KMS-11 (cell line): ENCODE results near the gene CPVL.

Source experiments
- H2AFZ ChIP-seq: fragments of 200-600 bp; sonication (generic); 2 replicates; pipeline ENCODE4 v1.6.1; 2016; ENCODE audit warnings: antibody characterized with exemption, mixed run types, low read depth
- H3K27ac ChIP-seq: fragments of 200-600 bp; sonication (generic); 2 replicates; pipeline ENCODE4 v1.6.1; 2016; ENCODE audit warnings: mild to moderate bottlenecking, mixed run types
- H3K27me3 ChIP-seq: fragments of 200-600 bp; sonication (generic); 2 replicates; pipeline ENCODE4 v1.6.1; 2017; ENCODE audit warnings: mild to moderate bottlenecking, low read depth, mixed run types, moderate library complexity; ENCODE audit not compliant: insufficient read depth
- H3K36me3 ChIP-seq: fragments of 200-600 bp; sonication (generic); 2 replicates; pipeline ENCODE4 v1.6.1; 2017; ENCODE audit warnings: mild to moderate bottlenecking, mixed run types; ENCODE audit not compliant: insufficient read depth
- H3K4me1 ChIP-seq: fragments of 200-600 bp; sonication (generic); 2 replicates; pipeline ENCODE4 v1.6.1; 2016; ENCODE audit warnings: mild to moderate bottlenecking, low read depth, mixed run types; ENCODE audit not compliant: poor library complexity, severe bottlenecking
- H3K4me2 ChIP-seq: fragments of 200-600 bp; sonication (generic); 2 replicates; pipeline ENCODE4 v1.7.0; 2016; ENCODE audit warnings: mild to moderate bottlenecking, mixed run types
- H3K4me3 ChIP-seq: fragments of 200-600 bp; sonication (generic); IDR thresholded peaks from 2 replicates; pipeline ENCODE4 v1.6.1; 2017; ENCODE audit warnings: low read depth, low read length, mixed read lengths; ENCODE audit not compliant: insufficient read depth
- H3K79me2 ChIP-seq: fragments of 200-600 bp; sonication (generic); 2 replicates; pipeline ENCODE4 v1.6.1; 2016; ENCODE audit warnings: low read depth, mixed run types; ENCODE audit not compliant: insufficient read depth
- H3K9ac ChIP-seq: fragments of 200-600 bp; sonication (generic); 2 replicates; pipeline ENCODE4 v1.6.1; 2016; ENCODE audit warnings: mild to moderate bottlenecking, mixed run types
- H4K20me1 ChIP-seq: fragments of 200-600 bp; sonication (generic); 2 replicates; pipeline ENCODE4 v1.6.1; 2016; ENCODE audit warnings: mild to moderate bottlenecking, mixed run types; ENCODE audit not compliant: insufficient read depth
- TF ChIP-seq, protein P1 (sequence below): fragments of 200-600 bp; sonication (generic); conservative IDR thresholded peaks from 2 replicates; pipeline ENCODE4 v1.6.1; 2017; ENCODE audit warnings: low read depth, mild to moderate bottlenecking, antibody characterized with exemption, low read length, moderate library complexity, mixed read lengths

The CPVL gene

DNA sequence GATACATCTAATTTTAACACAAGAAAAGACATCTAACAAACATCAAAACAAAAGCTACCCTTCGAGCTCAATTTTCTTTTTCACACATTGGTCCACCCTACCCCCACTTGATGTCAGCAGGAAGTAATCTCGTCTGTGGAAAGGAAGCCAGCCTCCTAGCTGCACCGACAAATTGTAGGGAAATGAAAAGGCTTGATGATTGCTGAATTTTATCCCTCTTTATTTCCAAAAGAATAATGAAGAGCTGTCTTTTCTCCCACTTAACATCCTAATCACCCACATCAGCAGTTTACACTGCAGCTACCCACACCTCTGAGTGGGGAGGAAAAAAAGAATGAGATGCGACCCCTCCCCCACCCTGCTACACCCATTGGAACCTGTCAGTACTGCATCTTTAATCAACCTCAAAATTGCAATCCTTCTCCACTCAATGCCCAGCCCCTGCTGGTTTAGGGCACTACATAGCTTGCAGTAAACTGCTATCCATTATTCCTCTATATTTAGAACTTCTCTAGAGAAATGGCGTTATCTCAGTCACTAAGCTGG is 10.6 kb upstream of the CPVL start:
- no peak overlapping the region for H3K9ac ChIP-seq
- H3K4me2 ChIP-seq = no peak overlapping the region

DNA sequence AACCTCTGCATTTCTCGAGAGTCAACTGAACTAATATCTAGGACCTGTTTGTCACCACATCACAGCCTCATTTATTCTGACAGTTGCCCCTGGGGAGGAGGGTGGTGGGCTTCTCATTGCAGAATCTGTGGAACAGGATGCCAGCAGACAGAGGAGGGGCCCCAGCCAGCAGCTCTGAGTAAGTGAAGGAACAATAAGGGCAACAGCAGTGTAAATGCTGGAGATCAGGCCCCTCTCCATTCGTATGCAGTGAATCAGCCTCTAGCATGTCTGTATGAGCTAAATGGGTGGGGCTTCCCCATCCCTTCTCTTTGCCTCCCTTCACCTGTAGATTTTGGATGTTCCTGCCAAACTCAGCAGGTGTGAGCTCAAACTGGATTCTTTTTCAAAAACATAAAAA is 7.7 kb upstream of the CPVL start:
- H3K27ac ChIP-seq = no peak overlapping the region

More for the DNA sequence above, 10.6 kb upstream of the CPVL start:
- Histone ChIP-seq H3K4me3 (no peak overlapping the region), H3K79me2 (no peaks in the 10 kb centered on the region), H3K27ac (no peak overlapping the region), H2AFZ (no peak overlapping the region), H3K36me3 (no peaks in the 10 kb centered on the region), H3K4me1 (no peaks in the 10 kb centered on the region), H4K20me1 (no peaks in the 10 kb centered on the region), H3K27me3 (no peaks in the 10 kb centered on the region)
- TF ChIP-seq, protein P1, sequence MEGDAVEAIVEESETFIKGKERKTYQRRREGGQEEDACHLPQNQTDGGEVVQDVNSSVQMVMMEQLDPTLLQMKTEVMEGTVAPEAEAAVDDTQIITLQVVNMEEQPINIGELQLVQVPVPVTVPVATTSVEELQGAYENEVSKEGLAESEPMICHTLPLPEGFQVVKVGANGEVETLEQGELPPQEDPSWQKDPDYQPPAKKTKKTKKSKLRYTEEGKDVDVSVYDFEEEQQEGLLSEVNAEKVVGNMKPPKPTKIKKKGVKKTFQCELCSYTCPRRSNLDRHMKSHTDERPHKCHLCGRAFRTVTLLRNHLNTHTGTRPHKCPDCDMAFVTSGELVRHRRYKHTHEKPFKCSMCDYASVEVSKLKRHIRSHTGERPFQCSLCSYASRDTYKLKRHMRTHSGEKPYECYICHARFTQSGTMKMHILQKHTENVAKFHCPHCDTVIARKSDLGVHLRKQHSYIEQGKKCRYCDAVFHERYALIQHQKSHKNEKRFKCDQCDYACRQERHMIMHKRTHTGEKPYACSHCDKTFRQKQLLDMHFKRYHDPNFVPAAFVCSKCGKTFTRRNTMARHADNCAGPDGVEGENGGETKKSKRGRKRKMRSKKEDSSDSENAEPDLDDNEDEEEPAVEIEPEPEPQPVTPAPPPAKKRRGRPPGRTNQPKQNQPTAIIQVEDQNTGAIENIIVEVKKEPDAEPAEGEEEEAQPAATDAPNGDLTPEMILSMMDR = no peak

DNA sequence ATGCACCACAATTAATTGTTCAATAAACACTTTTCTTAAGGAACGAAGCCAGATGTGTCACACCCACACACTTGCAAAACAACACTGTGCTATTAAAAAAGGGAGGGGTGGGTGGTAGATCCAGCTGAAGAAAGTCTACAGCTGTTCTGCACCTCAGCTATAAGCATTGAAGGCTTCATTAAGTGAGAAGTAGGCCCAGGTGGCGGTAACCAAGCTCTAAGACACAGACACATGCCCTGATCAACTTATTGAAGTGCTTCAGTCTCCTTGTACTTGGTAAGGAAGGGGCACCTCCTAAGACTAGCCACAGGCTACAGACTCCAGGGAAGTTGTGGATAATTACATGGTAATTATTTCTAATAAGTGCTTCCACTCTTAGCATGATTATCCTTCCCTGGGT is 4.5 kb upstream of the CPVL start:
- Histone ChIP-seq H3K36me3 (no peaks in the 10 kb centered on the region), H3K27ac (no peak overlapping the region), H3K9ac (no peak overlapping the region), H4K20me1 (no peaks in the 10 kb centered on the region), H3K79me2 (no peaks in the 10 kb centered on the region), H3K27me3 (no peaks in the 10 kb centered on the region), H3K4me2 (no peak overlapping the region), H3K4me1 (peaks cover 16% of the 10 kb centered on the region), H3K4me3 (no peak overlapping the region), H2AFZ (no peak overlapping the region)
- TF ChIP-seq, protein P1 = no peak

More for the DNA sequence above, 7.7 kb upstream of the CPVL start:
- H3K4me2 ChIP-seq = no peak overlapping the region
- no peaks in the 10 kb centered on the region for H4K20me1 ChIP-seq
- no peak overlapping the region for H2AFZ ChIP-seq
- no peak overlapping the region for H3K4me3 ChIP-seq
- no peaks in the 10 kb centered on the region for H3K79me2 ChIP-seq
- no peaks in the 10 kb centered on the region for H3K4me1 ChIP-seq
- H3K36me3 ChIP-seq = no peaks in the 10 kb centered on the region
- no peak overlapping the region for H3K9ac ChIP-seq
- TF ChIP-seq, protein P1 = no peak
- no peaks in the 10 kb centered on the region for H3K27me3 ChIP-seq

DNA sequence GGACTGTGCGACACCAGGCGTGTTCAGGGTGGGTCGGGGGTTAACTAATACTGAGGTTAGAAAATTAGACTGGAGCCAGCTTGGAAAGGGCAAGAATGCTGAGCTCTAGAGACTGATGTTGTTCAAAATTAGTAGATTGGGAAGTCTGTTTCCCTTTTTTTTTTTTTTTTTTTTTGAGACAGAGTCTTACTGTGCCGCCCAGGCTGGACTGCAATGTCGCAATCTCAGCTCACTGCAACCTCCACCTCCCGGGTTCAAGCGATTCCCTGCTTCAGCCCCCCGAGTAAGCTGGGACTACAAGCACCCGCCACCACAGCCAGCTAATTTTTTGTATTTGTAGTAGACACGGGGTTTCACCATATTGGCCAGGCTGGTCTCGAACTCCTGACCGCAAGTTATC is 2.7 kb upstream of the CPVL start:
- no peaks in the 10 kb centered on the region for H3K79me2 ChIP-seq
- no peaks in the 10 kb centered on the region for H4K20me1 ChIP-seq
- no peak overlapping the region for H2AFZ ChIP-seq
- H3K36me3 ChIP-seq = no peaks in the 10 kb centered on the region
- H3K4me1 ChIP-seq = peaks cover 16% of the 10 kb centered on the region
- H3K27me3 ChIP-seq = no peaks in the 10 kb centered on the region
- no peak overlapping the region for H3K4me3 ChIP-seq
- no peak overlapping the region for H3K9ac ChIP-seq
- no peak overlapping the region for H3K27ac ChIP-seq
- no peak overlapping the region for H3K4me2 ChIP-seq
- TF ChIP-seq, protein P1 = no peak
